Activated CD8-positive, alpha-beta memory T cell treated with anti-CD3 and anti-CD28 coated beads for 1 hour (primary cell): Measurements from ENCODE around the gene LDLRAP1.
A peak's percentile ranks its signal among the peaks of the same experiment; 100 is the strongest.
"Not testable (repeated sequence)": the region's sequence is repeated elsewhere in the genome, so short reads cannot be mapped to it uniquely, and the experiment has no call there.

ENCODE experiments used
- DNase-seq, 2 donors: peaks; one replicate each; pipeline ENCODE4 v3.0.0-alpha.2; 2020; ENCODE audit warnings: low read depth in 1 of 2; ENCODE audit errors: extremely low read depth in 1 of 2

Gene LDLRAP1

GRCh38 chr1:25599969-25600610 lies 56.7 kb downstream of the LDLRAP1 start:
- DNase-seq = no peak

DNA sequence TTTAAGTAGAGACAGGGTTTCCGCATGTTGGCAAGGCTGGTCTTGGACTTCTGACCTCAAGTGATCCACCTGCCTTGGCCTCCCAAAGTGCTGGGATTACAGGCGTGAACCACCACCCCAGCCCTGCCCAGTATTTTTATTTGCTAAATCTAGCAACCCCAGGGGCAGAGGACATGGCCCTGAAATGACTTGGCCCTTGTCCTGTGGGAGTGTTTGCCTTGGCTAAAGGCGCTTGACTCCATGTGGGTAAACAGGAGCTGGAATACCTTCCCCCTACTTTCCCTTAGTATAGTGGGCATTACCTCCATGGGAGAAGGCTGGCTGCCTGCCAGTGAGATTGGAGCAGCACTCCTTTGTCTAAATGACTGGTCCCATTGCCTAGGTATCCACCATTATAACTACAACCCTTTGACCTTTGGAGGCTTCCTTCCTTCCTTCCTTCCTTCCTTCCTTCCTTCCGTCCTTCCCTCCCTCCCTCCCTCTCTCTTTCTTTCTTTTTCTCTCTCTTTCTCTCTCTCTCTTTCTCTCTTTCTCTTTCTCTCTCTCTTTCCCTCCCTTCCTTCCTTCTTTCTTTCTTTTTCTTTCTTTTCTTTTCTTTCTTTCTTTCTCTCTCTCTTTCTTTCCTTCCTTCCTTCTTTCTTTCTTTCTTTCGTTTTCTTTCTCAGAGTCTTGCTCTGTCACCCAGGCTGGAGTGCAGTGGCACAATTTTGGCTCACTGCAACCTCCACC lies 57.7 kb downstream of the LDLRAP1 start:
- DNase-seq = not testable (repeated sequence)

DNA sequence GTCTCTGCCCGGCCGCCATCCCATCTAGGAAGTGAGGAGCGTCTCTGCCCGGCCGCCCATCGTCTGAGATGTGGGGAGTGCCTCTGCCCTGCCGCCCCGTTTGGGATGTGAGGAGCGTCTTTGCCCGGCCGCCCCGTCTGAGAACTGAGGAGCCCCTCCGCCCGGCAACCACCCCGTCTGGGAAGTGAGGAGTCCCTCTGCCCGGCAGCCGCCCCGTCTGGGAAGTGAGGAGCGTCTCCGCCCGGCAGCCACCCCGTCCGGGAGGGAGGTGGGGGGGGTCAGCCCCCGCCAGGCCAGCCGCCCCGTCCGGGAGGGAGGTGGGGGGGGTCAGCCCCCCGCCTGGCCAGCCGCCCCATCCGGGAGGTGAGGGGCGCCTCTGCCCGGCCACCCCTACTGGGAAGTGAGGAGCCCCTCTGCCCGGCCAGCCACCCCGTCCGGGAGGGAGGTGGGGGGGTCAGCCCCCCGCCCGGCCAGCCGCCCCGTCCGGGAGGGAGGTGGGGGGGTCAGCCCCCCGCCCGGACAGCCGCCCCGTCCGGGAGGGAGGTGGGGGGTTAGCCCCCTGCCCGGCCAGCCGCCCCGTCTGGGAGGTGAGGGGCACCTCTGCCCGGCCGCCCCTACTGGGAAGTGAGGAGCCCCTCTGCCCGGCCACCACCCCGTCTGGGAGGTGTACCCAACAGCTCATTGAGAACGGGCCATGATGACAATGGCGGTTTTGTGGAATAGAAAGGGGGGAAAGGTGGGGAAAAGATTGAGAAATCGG lies 60.6 kb downstream of the LDLRAP1 start:
- DNase-seq = not testable (repeated sequence)

- DNase-seq = no peak
Observed at GRCh38 chr1:25607123-25607522, 63.7 kb downstream of the LDLRAP1 start.

DNA sequence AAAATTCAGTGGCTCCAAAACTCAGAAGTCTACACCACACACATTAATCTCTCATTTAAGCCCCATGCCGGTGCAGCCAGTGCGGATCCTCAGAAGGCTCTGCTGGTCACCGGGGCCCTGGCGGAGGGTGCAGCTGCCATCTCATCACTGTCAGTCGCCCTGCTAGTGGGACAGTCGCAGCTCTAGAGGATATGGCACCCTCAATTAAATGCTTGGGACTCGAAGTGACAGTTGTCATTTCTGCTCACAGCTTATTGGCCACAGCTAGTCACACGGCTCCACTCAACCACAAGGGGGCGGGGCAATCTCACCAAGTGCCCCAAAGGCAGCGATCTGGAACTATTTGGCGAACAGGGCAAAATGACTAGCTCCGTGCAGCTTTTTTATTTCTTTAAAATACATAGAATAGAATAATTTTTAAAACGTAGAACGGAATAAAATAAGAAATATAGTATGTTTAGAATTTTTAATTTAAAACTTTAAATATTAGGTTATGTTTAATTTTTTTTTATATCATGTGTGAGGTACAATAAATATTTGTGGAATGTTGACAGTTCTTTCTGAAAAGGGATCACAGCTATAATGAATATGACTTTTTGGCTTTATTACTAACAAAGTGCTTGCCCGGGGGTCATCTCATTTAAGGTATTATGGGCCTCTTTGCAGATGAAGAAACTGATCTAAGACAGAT lies 65.2 kb downstream of the LDLRAP1 start:
- DNase-seq = peak; percentile 77 to 84

GRCh38 chr1:25609921-25610320 lies 66.5 kb downstream of the LDLRAP1 start:
- no peak for DNase-seq

DNA sequence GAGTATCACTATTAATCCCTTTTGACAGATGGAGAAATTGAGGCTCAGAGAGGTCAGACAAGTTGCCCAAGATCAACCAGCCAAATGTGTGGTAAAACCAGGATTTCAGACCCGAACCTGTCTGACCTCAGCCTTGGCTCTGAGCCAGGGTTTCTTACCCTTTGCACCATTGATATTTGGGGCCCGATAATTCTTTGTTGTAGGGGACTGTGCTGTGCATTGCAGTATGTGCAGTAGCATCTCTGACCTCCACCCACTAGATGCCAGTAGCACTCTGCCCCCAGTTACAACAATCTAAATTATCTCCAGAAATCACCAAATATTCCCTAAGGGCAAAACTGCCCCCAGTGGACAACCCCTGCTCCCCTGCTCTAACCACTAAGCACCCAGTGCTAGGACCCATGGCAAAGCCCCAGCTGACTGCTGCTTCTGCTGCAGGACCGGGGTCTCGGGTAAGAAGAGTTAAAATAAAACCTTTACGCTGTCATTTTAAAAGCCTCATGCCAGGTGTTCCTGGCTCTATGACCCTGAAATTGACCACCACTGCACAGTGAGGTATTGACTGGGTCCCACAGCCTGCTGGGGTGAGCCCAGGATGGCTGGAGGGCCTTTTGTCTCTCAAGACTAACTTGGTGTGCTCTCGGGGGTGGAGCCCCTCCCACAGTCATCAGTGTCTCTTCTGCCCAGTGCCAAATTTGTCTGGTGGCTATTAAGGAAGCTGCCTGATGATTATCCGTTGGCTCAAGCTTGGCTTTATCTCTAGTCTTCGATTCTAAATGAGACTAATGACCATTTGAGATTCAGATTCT lies 67.6 kb downstream of the LDLRAP1 start:
- no peak for DNase-seq

DNA sequence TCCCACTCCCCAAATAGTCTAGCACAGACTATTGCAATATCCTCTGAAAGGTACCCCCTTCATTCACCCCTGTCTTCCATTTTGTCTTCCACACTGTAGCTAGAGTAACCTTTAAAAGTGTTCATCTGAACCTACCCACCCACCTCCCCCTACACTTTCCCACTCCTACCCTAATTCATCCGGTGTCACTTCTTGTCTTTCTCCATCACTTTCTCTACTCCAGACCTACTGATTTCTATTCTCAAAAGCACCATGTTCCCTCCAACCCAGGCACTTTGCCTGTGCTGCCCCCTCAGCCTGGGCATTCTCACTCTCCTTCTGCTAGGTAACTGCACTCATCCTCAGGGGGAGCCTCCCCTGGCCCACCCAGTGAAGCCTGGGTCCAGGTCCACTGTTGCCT lies 68.4 kb downstream of the LDLRAP1 start:
- no peak for DNase-seq

DNA sequence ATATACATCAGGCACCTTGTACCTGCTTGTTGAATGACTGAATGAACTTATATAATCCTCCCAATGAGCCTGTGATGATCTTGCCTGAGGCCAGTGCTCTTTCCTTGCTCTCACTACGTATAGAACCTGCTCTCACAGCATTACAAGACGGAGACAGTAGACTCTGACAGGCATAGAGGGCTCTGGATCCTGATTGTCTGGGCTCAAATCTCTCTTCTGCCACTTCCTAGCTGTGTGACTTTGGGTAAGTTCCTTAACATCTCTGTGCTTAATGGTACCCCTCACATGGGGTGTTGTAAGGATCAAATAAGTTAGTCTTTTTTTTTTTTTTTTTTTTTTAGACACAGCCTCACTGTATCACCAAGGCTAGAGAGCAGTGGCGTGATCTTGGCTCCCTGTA lies 69.0 kb downstream of the LDLRAP1 start:
- no peak for DNase-seq

DNA sequence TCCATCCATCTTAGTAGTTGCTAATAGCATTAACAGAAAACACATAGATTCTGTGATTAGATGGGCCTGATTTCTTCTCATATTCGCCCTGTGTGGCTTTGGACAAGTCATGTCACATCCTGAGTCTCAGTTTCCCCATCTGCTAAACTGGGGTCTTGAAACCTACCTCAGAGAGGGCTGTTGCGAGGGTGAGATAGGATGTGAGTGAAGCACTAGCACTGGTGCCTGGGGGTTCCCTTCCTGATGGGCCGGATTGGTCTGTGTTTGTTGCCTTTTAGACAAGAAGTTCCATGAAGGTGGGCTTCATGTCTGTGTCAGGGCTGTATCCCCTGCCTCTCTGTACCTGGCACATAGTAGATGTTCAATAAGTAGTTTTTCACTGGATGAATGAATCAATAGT lies 69.7 kb downstream of the LDLRAP1 start:
- DNase-seq = no peak

GRCh38 chr1:25614501-25615171 lies 71.2 kb downstream of the LDLRAP1 start:
- no peak for DNase-seq

- no peak for DNase-seq
Observed at GRCh38 chr1:25615172-25615541, 71.8 kb downstream of the LDLRAP1 start.

GRCh38 chr1:25615563-25616094 lies 72.2 kb downstream of the LDLRAP1 start:
- DNase-seq = no peak

- peak; percentile 53 to 75 for DNase-seq
Observed at GRCh38 chr1:25616095-25616986, 72.9 kb downstream of the LDLRAP1 start, which contains the start of gene MAN1C1. MAN1C1 (plus strand) TSS chr1:25616791; CDS start chr1:25617798, 1,007 bp downstream.

GRCh38 chr1:25616987-25617624 lies 73.7 kb downstream of the LDLRAP1 start:
- no peak for DNase-seq

DNA sequence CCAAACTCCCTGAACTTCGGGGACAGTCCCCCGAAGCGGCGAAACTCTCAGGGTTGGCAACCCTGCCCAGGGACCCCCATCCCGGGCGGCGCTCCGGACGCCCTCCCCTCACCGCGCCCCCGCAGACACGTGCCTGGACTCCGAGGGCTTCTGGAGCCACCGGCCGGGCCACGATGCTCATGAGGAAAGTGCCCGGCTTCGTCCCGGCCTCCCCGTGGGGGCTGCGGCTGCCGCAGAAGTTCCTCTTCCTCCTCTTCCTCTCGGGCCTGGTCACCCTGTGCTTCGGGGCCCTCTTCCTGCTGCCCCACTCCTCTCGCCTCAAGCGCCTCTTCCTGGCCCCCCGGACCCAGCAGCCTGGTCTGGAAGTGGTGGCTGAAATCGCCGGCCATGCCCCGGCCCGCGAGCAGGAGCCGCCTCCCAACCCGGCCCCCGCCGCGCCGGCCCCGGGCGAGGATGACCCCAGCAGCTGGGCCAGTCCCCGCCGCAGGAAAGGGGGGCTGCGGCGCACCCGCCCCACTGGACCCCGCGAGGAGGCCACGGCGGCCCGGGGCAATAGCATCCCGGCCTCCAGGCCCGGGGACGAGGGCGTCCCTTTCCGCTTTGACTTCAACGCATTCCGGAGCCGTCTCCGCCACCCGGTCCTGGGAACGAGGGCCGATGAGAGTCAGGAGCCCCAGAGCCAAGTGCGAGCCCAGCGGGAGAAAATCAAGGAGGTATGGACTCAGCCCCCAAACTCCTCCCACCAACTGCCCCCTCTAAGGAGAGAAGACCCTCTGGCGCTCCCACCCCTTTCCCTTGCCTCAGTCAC lies 74.4 kb downstream of the LDLRAP1 start:
- DNase-seq = no peak

GRCh38 chr1:25618433-25618808 lies 75.0 kb downstream of the LDLRAP1 start:
- DNase-seq = no peak
